ENCODE measurements around the gene OR51S1.

Gene OR51S1, protein sequence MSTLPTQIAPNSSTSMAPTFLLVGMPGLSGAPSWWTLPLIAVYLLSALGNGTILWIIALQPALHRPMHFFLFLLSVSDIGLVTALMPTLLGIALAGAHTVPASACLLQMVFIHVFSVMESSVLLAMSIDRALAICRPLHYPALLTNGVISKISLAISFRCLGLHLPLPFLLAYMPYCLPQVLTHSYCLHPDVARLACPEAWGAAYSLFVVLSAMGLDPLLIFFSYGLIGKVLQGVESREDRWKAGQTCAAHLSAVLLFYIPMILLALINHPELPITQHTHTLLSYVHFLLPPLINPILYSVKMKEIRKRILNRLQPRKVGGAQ

GRCh38 chr11:4848908-4849532, at the start of gene OR51S1:
OR51S1 (minus strand) TSS chr11:4849208; CDS start chr11:4849208, 0 bp downstream.
- no peak within 1 kb of the TSS for H3K27ac ChIP-seq (ENCODE audit: low read depth, low read length)
- H3K9me3 ChIP-seq (ENCODE audit: control insufficient read depth in 5 of 5, low read length in 5 of 5): no peaks in the 10 kb centered on the region
- H3K36me3 ChIP-seq (ENCODE audit: control insufficient read depth in 5 of 5, insufficient read depth in 5 of 5, low read length in 5 of 5): no peaks in the 10 kb centered on the region
- no peaks in the 10 kb centered on the region for H3K27me3 ChIP-seq (ENCODE audit: control insufficient read depth in 5 of 5, insufficient read depth in 4 of 5, low read length in 5 of 5)
- H3K9ac ChIP-seq (ENCODE audit: low read length in 5 of 5): no peak within 1 kb of the TSS
- H3K4me3 ChIP-seq (ENCODE audit: low read depth in 1 of 5, low read length in 5 of 5): no peak within 1 kb of the TSS
- no peaks in the 10 kb centered on the region for H3K4me1 ChIP-seq (ENCODE audit: control insufficient read depth in 5 of 5, insufficient read depth in 5 of 5, low read length in 5 of 5)

- H3K4me3 ChIP-seq (ENCODE audit: low read depth in 1 of 5, low read length in 5 of 5): no peak overlapping the region
- no peaks in the 10 kb centered on the region for H3K27me3 ChIP-seq (ENCODE audit: control insufficient read depth in 5 of 5, insufficient read depth in 4 of 5, low read length in 5 of 5)
Measured at GRCh38 chr11:4891996-4892640, 43.1 kb upstream of the OR51S1 start.

DNA sequence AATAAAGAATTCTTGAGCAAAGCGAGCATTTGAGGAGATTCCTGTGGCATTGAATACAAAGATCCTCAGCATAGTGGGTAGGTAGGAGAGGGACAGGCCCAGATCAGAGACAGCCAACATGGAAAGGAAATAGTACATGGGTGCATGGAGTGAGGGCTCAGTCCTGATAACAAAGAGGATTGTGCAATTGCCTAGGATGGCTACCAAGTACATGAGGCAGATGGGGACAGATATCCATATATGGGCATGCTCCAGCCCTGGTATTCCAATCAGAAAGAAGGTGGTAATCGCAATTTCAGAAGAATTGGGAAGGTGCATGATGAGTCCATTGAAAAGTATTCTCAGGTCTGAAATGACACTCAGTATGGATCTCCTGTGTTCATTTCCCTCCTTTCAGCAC, 41.3 kb upstream of the OR51S1 start:
- Histone ChIP-seq H3K9ac (ENCODE audit: low read length in 5 of 5) (no peak overlapping the region), H3K36me3 (ENCODE audit: control insufficient read depth in 5 of 5, insufficient read depth in 5 of 5, low read length in 5 of 5) (no peaks in the 10 kb centered on the region), H3K4me3 (ENCODE audit: low read depth in 1 of 5, low read length in 5 of 5) (no peak overlapping the region), H3K27me3 (ENCODE audit: control insufficient read depth in 5 of 5, insufficient read depth in 4 of 5, low read length in 5 of 5) (no peaks in the 10 kb centered on the region), H3K9me3 (ENCODE audit: control insufficient read depth in 5 of 5, low read length in 5 of 5) (no peaks in the 10 kb centered on the region), H3K27ac (ENCODE audit: low read depth, low read length) (no peak overlapping the region), H3K4me1 (ENCODE audit: control insufficient read depth in 5 of 5, insufficient read depth in 5 of 5, low read length in 5 of 5) (no peaks in the 10 kb centered on the region)

More at GRCh38 chr11:4891996-4892640, 43.1 kb upstream of the OR51S1 start:
- Histone ChIP-seq H3K9me3 (ENCODE audit: control insufficient read depth in 5 of 5, low read length in 5 of 5) (no peaks in the 10 kb centered on the region), H3K4me1 (ENCODE audit: control insufficient read depth in 5 of 5, insufficient read depth in 5 of 5, low read length in 5 of 5) (no peaks in the 10 kb centered on the region), H3K36me3 (ENCODE audit: control insufficient read depth in 5 of 5, insufficient read depth in 5 of 5, low read length in 5 of 5) (no peaks in the 10 kb centered on the region), H3K9ac (ENCODE audit: low read length in 5 of 5) (no peak overlapping the region), H3K27ac (ENCODE audit: low read depth, low read length) (no peak overlapping the region)

DNA sequence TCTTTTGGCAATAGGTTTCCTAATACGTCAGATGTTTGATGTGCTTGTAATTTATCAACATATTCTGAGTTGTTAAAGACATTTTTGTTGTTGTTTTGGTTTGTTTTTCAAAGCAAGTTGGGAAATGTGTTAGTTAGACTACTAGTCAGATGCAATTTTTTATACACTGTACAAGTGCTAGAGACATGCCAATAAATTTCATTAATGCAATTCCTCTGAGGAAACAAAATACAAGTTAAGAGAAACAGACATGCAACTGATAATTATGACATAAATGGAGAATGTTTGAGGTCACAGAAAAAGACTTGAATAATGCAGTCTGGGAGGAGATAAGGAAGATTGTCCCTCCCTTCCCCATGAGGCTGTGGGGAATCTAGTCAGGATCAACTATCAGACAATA, 38.6 kb upstream of the OR51S1 start:
- Histone ChIP-seq H3K9me3 (ENCODE audit: control insufficient read depth in 5 of 5, low read length in 5 of 5) (no peaks in the 10 kb centered on the region), H3K36me3 (ENCODE audit: control insufficient read depth in 5 of 5, insufficient read depth in 5 of 5, low read length in 5 of 5) (no peaks in the 10 kb centered on the region), H3K4me3 (ENCODE audit: low read depth in 1 of 5, low read length in 5 of 5) (no peak overlapping the region), H3K27me3 (ENCODE audit: control insufficient read depth in 5 of 5, insufficient read depth in 4 of 5, low read length in 5 of 5) (no peaks in the 10 kb centered on the region), H3K9ac (ENCODE audit: low read length in 5 of 5) (no peak overlapping the region), H3K4me1 (ENCODE audit: control insufficient read depth in 5 of 5, insufficient read depth in 5 of 5, low read length in 5 of 5) (no peaks in the 10 kb centered on the region), H3K27ac (ENCODE audit: low read depth, low read length) (no peak overlapping the region)

- H3K9me3 ChIP-seq (ENCODE audit: control insufficient read depth in 5 of 5, low read length in 5 of 5): no peaks in the 10 kb centered on the region
Measured at GRCh38 chr11:4886186-4886585, 37.2 kb upstream of the OR51S1 start.

DNA sequence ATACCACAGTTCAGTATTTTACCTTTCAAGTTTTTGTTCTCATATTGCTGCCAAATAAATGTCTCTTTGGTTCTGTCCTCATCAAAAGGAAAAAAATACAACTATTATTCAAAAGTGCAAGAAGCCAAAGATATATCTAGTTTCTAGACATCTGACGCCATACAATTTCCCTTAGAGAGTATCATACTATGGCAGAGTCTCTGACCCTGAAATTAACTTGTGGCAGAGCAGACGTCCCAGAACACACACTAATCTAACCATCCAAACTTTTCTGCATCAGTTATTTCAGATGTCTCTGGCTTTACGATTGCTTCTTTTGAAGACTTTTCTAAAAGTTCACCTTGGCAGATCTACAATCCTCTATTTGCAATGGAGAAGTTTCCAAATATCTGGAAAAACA, 35.4 kb upstream of the OR51S1 start:
- Histone ChIP-seq H3K4me3 (ENCODE audit: low read depth in 1 of 5, low read length in 5 of 5) (no peak overlapping the region), H3K27ac (ENCODE audit: low read depth, low read length) (no peak overlapping the region), H3K9me3 (ENCODE audit: control insufficient read depth in 5 of 5, low read length in 5 of 5) (no peaks in the 10 kb centered on the region), H3K27me3 (ENCODE audit: control insufficient read depth in 5 of 5, insufficient read depth in 4 of 5, low read length in 5 of 5) (no peaks in the 10 kb centered on the region), H3K36me3 (ENCODE audit: control insufficient read depth in 5 of 5, insufficient read depth in 5 of 5, low read length in 5 of 5) (no peaks in the 10 kb centered on the region), H3K9ac (ENCODE audit: low read length in 5 of 5) (no peak overlapping the region), H3K4me1 (ENCODE audit: control insufficient read depth in 5 of 5, insufficient read depth in 5 of 5, low read length in 5 of 5) (no peaks in the 10 kb centered on the region)

More at GRCh38 chr11:4886186-4886585, 37.2 kb upstream of the OR51S1 start:
- Histone ChIP-seq H3K27me3 (ENCODE audit: control insufficient read depth in 5 of 5, insufficient read depth in 4 of 5, low read length in 5 of 5) (no peaks in the 10 kb centered on the region), H3K9ac (ENCODE audit: low read length in 5 of 5) (no peak overlapping the region), H3K4me1 (ENCODE audit: control insufficient read depth in 5 of 5, insufficient read depth in 5 of 5, low read length in 5 of 5) (no peaks in the 10 kb centered on the region), H3K4me3 (ENCODE audit: low read depth in 1 of 5, low read length in 5 of 5) (no peak overlapping the region), H3K27ac (ENCODE audit: low read depth, low read length) (no peak overlapping the region), H3K36me3 (ENCODE audit: control insufficient read depth in 5 of 5, insufficient read depth in 5 of 5, low read length in 5 of 5) (no peaks in the 10 kb centered on the region)

GRCh38 chr11:4882543-4882942, 33.5 kb upstream of the OR51S1 start:
- no peaks in the 10 kb centered on the region for H3K9me3 ChIP-seq (ENCODE audit: control insufficient read depth in 5 of 5, low read length in 5 of 5)
- no peak overlapping the region for H3K9ac ChIP-seq (ENCODE audit: low read length in 5 of 5)
- H3K27ac ChIP-seq (ENCODE audit: low read depth, low read length): no peak overlapping the region
- no peaks in the 10 kb centered on the region for H3K4me1 ChIP-seq (ENCODE audit: control insufficient read depth in 5 of 5, insufficient read depth in 5 of 5, low read length in 5 of 5)
- no peaks in the 10 kb centered on the region for H3K27me3 ChIP-seq (ENCODE audit: control insufficient read depth in 5 of 5, insufficient read depth in 4 of 5, low read length in 5 of 5)
- no peaks in the 10 kb centered on the region for H3K36me3 ChIP-seq (ENCODE audit: control insufficient read depth in 5 of 5, insufficient read depth in 5 of 5, low read length in 5 of 5)
- no peak overlapping the region for H3K4me3 ChIP-seq (ENCODE audit: low read depth in 1 of 5, low read length in 5 of 5)

DNA sequence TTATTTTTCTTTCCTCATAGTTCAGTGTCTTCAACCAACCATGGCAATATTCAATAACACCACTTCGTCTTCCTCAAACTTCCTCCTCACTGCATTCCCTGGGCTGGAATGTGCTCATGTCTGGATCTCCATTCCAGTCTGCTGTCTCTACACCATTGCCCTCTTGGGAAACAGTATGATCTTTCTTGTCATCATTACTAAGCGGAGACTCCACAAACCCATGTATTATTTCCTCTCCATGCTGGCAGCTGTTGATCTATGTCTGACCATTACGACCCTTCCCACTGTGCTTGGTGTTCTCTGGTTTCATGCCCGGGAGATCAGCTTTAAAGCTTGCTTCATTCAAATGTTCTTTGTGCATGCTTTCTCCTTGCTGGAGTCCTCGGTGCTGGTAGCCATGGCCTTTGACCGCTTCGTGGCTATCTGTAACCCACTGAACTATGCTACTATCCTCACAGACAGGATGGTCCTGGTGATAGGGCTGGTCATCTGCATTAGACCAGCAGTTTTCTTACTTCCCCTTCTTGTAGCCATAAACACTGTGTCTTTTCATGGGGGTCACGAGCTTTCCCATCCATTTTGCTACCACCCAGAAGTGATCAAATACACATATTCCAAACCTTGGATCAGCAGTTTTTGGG, 33.0 kb upstream of the OR51S1 start, which contains the start of gene OR51T1:
Gene OR51T1, plus strand, starts transcription at position 41 of the 641 bp plus-strand sequence. Its CDS starts 0 bp downstream, at position 41.
- no peak within 1 kb of the TSS for H3K27ac ChIP-seq (ENCODE audit: low read depth, low read length)
- no peak within 1 kb of the TSS for H3K9ac ChIP-seq (ENCODE audit: low read length in 5 of 5)
- H3K27me3 ChIP-seq (ENCODE audit: control insufficient read depth in 5 of 5, insufficient read depth in 4 of 5, low read length in 5 of 5): no peaks in the 10 kb centered on the region
- H3K4me1 ChIP-seq (ENCODE audit: control insufficient read depth in 5 of 5, insufficient read depth in 5 of 5, low read length in 5 of 5): no peaks in the 10 kb centered on the region
- H3K36me3 ChIP-seq (ENCODE audit: control insufficient read depth in 5 of 5, insufficient read depth in 5 of 5, low read length in 5 of 5): no peaks in the 10 kb centered on the region
- no peaks in the 10 kb centered on the region for H3K9me3 ChIP-seq (ENCODE audit: control insufficient read depth in 5 of 5, low read length in 5 of 5)
- H3K4me3 ChIP-seq (ENCODE audit: low read depth in 1 of 5, low read length in 5 of 5): no peak within 1 kb of the TSS

DNA sequence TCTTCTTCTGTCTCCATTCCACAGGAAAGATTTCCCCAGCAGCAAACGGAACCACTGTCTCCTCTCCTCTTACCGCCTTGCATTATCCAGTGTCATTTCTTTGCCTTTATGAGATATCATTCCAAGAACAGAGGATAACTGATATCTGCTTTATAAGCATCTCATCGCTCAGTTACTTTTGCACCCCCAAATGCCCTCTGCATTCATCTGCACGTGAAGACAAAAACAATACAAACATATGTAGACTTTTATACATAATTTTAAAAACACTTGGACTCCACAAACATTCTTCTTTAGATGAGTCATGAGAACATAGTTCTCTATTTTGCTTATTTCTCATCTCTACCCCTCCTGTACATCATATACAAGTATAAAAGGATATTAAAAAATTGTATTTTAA, 32.2 kb upstream of the OR51S1 start:
- Histone ChIP-seq H3K36me3 (ENCODE audit: control insufficient read depth in 5 of 5, insufficient read depth in 5 of 5, low read length in 5 of 5) (no peaks in the 10 kb centered on the region), H3K9me3 (ENCODE audit: control insufficient read depth in 5 of 5, low read length in 5 of 5) (no peaks in the 10 kb centered on the region), H3K27ac (ENCODE audit: low read depth, low read length) (no peak overlapping the region), H3K4me3 (ENCODE audit: low read depth in 1 of 5, low read length in 5 of 5) (no peak overlapping the region), H3K4me1 (ENCODE audit: control insufficient read depth in 5 of 5, insufficient read depth in 5 of 5, low read length in 5 of 5) (no peaks in the 10 kb centered on the region), H3K27me3 (ENCODE audit: control insufficient read depth in 5 of 5, insufficient read depth in 4 of 5, low read length in 5 of 5) (no peaks in the 10 kb centered on the region), H3K9ac (ENCODE audit: low read length in 5 of 5) (no peak overlapping the region)

GRCh38 chr11:4865855-4866254, 16.8 kb upstream of the OR51S1 start:
- H3K4me3 ChIP-seq (ENCODE audit: low read depth in 1 of 5, low read length in 5 of 5): no peak overlapping the region
- H3K9me3 ChIP-seq (ENCODE audit: control insufficient read depth in 5 of 5, low read length in 5 of 5): peaks cover 0 to 4% (median 0%) of the 10 kb centered on the region in 5 donors
- no peak overlapping the region for H3K9ac ChIP-seq (ENCODE audit: low read length in 5 of 5)
- H3K4me1 ChIP-seq (ENCODE audit: control insufficient read depth in 5 of 5, insufficient read depth in 5 of 5, low read length in 5 of 5): no peaks in the 10 kb centered on the region
- no peaks in the 10 kb centered on the region for H3K27me3 ChIP-seq (ENCODE audit: control insufficient read depth in 5 of 5, insufficient read depth in 4 of 5, low read length in 5 of 5)
- H3K27ac ChIP-seq (ENCODE audit: low read depth, low read length): no peak overlapping the region
- H3K36me3 ChIP-seq (ENCODE audit: control insufficient read depth in 5 of 5, insufficient read depth in 5 of 5, low read length in 5 of 5): no peaks in the 10 kb centered on the region
